Activated CD4-positive, alpha-beta T cell treated with anti-CD3 and anti-CD28 coated beads for 24 hours (primary cell): Measurements from ENCODE around the gene FOXRED1.
A peak's percentile ranks its signal among the peaks of the same experiment; 100 is the strongest.
"Not testable (repeated sequence)": the region's sequence is repeated elsewhere in the genome, so short reads cannot be mapped to it uniquely, and the experiment has no call there.

Experiments used
- DNase-seq, 2 donors: peaks; one replicate each; pipeline ENCODE4 v3.0.0-alpha.2; 2020; ENCODE audit warnings: low read depth in 2 of 2

FOXRED1 gene

DNA sequence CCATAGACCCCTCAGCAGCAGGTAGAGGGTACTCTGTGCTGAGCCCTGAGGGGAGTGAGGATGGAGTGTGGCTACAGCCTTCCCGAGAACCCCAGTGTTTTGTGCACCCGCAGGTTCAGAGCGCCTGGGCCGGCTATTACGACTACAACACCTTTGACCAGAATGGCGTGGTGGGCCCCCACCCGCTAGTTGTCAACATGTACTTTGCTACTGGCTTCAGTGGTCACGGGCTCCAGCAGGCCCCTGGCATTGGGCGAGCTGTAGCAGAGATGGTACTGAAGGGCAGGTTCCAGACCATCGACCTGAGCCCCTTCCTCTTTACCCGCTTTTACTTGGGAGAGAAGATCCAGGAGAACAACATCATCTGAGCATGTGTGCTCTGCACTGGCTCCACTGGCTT lies 8.4 kb downstream of the FOXRED1 start:
- DNase-seq: no peak

DNA sequence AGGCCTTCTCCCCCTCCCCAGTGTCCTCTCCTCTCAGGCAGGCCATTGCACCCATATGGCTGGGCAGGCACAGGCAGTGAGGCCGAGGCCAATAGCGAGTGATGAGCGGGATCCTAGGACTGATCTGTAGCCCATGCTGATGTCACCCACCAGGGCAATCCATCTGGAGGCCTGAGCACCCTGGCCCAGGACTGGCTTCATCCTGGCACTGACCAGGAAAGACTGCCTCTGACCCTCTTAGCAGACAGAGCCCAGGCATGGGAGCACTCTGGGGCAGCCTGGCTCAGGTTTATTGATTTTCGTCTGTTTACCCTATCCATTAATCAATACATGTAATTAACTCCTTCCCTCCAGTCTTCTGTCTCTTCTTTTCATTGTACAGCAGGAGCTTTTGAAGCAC lies 8.8 kb downstream of the FOXRED1 start:
- no peak for DNase-seq

DNA sequence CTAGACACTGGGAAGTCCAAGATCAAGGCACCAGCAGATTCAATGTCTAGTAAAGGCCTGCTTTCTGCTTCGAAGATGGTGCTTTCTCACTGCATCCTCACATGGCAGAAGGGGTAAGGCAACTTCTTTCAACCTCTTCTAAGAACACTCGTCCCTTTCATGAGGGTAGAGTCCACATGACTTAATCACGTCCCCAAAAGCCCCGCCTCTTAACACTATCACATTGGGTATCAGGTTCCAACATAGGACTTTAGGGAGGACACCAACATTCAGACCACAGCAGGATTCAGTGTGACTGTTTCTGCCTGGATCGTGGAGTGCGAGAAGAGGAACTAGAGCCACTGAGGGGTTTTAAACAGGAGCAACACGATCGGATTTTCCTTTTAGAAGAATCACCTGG lies 10.2 kb downstream of the FOXRED1 start:
- no peak for DNase-seq

DNA sequence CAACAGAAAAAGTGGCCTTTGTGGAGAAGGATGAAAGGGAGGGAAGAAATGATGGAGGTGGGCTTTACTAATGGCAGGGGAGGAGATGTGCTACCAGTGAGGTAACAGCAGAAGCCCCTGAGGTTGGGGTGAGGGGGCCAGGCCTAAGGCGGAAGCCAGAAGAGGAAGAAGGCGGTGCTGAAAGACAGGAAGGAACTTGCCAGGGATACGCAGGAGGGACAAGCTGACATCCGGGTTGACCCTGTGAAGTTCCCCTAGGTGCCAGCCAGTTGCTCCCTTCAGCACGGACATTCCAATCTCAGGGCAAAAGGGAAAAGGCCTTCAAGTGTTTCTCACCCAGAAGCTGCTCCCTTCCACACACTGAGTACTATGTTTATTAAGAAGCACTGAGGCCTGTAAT lies 11.6 kb downstream of the FOXRED1 start:
- no peak for DNase-seq

DNA sequence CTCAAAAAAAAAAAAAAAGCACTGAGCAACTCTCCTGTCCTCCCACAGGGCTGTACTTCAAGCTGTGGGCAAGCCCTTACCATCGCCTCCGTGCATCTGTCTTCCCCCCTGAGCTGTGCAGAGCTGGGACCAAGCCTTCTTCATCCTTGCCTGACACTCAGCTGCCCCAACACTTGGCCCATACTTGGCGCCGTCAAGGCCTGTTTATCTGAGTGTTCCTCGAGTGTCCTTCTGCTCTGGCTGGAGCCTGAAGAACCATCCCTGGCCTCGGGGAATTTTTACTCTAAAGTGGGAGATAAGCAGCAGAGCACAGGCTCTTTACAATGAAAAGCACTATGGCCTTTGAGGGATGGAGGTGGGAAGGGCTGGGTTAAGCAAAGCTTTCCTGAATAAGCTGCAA lies 12.3 kb downstream of the FOXRED1 start:
- no peak for DNase-seq

DNA sequence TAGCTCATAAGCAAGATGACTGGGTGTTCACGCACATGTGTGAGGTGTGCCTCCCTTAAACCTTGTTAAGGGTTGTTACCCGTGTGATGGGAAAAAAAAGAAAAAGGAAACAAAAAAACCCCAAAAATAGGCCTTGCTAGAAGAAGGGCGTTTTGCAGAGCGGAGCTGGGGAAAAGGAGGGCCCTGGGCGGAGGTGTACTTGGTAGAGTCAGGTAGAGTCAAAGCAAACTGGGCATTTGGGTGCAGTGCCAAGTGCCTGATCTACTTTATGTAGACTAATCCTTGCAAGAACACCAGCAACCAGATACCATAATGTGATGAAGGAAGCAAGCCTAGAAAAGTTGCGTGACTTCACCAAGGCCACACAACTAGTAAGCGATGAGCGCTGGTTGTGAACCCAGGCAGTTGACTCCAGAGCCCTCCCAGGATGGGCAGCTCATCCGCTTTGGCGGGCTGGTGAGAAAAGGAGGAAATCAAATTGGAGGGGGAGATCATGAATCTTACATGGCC lies 12.8 kb downstream of the FOXRED1 start:
- DNase-seq: no peak

DNA sequence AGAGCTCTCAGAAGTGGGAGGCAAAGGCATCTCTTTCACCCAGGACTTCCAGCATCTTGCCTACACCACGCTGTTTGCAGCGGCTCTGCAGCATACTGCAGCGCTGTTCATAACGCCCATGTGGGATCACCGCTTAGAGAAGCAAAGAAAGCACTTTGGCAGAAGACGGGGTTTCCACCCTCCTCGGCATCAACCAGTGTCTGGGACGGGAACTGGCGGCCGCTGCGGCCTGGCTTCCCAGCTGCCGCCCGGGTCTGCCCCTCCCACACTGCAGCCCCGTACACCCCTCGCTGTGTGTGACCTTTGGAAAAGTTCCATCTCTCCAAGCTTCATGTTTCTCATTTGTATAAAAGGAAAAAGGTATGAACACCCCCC lies 13.4 kb downstream of the FOXRED1 start:
- DNase-seq: peak; percentile 15 to 19

DNA sequence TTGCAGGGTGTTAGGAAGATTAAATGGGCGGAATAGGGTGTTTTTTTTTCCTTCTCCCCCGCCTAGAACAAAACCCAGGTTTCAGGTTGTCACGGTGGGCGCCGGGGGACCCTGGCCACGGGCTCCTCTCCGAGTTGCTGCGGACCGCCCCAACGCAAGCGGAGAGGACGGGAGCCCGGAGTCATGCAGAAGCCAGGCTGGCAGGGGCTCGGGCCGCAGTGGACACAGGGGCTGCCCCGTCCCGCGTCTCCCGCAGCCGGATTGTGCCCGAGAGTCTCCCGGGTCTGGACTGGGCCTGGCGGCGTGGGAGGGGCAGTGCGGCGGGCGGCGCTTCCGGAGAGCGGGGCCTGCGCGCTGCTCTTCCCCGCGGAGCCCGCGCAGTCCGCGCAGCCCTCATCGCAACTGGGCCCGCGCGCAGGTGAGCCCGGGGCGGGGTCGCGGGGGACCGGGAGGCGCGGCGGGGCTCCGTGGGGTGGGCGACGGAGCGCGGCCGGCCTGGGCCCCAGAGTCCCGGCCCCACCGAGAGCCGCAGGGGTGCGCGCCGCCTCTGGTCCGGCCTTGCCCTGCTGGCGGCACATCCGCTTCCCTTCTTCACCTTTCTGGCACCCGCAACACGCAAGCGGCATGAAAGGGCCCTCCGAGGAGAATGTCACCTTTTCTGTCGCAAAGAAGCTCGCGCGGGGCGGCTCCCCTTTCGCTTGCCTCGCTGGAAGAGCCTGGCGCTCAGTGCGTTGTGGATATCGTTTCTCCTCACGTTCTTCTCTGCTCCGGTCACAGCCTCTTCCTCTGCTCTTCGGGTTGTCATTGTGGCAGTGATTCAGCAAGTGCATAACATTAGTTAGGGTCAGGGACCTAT lies 14.0 kb downstream of the FOXRED1 start, which contains the start of gene TIRAP:
TIRAP (plus strand) TSS at position 358 of the 856 bp plus-strand sequence. CDS start 7,802 bp downstream, outside the sequence.
- DNase-seq: peak; percentile 25 to 39

DNA sequence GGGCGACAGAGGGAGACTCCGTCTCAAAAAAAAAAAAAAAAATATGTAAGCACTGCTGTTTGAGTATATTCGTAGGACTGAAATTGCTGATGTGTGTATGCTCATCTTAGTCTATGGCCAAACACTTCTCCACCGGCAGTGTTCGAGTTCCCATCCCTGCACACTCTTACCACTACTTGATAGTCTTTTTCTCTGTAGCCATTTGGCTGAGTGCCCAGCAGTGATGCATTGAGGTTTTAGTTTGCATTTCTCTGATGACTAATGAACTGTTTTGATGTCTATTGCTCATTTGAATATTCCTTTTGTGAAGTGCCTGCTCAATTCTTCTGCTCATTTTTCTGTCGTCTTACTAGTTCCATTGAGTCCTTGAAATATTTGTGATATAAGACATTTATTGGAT lies 15.9 kb downstream of the FOXRED1 start:
- peak; percentile 80 to 87 for DNase-seq

DNA sequence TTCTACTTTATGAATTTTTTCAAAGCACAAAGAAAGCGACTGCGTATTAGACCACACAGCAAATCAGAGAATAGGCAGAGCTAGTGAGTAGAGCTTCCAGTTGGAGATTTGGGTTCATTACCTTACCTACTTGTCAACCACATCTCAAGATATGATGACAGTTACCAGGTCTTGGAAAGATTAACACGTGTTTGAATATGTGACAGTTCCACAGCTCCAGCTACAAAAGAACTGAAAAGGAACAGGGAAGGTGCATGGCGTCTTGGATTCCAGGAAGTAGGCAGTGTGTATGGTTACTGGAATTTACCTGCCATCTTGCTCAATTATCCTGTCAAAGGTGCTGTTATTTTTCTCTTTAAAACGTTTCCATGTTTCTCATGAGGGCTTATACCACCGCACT lies 19.3 kb downstream of the FOXRED1 start:
- no peak for DNase-seq

DNA sequence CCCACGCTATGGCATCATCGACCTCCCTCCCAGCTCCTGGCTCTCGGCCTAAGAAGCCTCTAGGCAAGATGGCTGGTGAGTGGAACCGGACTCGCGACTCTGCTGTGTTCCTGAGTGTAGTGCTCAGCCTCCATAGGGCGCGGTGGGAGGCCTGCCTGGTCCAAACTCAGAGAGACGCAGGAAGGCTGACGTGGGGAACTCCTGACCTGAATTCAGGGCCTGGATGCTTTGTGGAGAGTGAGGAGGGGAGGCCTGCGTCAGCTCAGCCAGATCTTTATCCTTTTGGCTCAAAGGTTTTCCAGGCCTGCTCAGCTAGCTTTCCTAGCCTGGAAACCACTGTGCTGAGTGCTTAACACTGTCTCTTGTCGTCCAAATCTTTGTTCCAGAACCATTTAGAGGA lies 21.9 kb downstream of the FOXRED1 start:
- no peak for DNase-seq

DNA sequence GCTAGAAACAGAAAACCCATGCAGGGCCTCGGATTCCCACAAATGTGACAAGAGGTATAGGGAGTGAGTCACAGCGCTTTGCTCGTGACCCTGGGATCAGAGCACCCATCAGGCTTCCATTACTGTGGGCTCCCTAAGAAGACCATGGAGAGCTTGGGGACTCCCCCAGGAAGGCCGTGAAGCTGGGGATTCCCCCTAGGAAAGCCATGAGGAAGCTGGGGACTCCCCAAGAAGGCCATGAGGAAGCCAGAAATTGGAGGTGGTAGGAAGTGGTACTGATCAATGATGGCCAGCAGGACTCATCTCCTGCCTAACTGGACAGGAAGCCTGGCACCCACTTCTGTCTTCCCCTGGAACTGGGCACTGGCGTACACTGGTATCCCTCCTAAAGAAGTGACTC lies 24.8 kb downstream of the FOXRED1 start:
- no peak for DNase-seq

DNA sequence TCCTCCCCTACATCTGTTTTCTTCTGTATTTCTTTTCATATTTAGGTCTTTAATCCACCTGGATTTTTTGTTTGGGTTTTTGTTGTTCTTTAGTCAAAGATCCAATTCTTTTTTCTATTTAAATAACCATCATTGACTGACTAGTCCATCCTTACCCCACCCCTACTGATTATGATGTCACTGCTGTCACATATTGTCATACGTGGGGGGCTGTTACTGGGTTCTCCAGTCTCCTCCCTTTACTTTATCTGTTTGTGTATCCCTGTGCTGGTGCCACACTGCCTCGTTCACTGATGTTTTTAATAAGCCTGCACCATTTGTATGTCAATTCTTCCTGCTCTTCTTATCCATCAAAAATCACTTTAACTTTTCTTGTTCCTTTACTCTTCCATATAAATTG lies 28.1 kb downstream of the FOXRED1 start:
- DNase-seq: no peak

DNA sequence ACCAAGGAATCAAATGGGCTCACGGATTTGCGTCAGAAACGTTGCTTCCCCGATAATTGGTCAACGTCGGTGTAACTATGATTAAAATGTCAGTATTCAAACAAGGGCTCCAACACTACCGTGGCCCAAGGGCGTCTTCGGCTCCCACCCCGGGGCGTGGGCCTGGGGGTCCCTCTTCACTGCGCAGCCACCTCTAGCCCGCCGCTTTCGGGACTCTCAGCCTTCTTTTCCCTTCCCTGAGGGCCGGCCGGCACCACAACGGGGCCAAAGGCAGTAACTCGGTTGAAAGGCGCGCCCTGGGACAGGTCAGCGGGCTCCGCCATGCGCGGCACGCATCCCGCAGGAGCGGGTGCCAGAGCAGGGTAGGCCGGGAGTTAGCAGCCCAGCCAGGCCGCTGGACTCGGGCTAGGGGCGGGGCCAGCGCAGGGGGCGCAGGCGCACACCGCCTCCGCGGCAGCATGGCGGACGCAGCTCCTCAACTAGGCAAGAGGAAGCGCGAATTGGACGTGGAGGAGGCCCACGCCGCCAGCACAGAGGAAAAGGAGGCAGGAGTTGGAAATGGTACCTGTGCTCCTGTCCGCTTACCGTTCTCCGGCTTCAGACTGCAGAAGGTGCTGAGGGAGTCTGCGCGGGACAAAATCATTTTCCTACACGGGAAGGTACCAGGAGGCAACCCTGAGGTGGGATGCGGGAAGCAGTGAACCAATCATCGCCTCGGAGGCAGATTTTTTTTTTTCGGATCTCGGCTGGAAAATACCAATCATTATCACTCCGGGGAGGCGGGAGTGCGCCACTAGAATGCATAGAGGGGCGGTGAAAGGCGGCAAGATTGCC lies 34.9 kb downstream of the FOXRED1 start, which contains the start of gene DCPS:
DCPS (plus strand) TSS at position 438 of the 834 bp plus-strand sequence; CDS start at position 459, 21 bp downstream.
- DNase-seq: peak; percentile 76 to 78

DNA sequence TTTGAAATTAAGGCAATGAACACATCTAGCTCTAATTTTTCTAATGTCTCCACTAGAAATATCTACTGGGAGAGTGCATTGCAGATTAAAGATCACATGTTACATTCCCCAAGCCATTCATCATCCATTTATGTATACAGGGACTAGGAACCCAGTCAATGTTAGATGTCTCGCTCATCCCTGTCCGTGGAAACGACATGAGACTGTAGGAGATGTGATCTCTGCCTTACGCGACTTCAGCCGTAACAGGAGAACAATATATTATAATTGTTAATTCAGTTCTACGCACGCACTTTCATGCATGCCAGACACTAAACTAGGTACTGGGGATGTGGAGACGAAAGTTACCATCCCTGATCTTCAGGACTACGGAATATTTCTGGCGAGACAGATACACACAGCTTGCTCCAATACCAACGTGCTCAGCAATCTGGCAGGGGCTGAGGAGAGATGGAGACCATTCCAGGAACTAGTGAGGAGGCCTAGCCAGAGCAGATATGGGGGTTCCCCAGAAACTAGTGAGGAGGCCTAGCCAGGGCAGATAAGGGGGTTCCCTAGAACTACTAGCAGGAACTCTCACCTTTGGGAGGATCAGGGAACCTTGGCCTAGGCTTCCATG lies 35.6 kb downstream of the FOXRED1 start:
- no peak for DNase-seq

DNA sequence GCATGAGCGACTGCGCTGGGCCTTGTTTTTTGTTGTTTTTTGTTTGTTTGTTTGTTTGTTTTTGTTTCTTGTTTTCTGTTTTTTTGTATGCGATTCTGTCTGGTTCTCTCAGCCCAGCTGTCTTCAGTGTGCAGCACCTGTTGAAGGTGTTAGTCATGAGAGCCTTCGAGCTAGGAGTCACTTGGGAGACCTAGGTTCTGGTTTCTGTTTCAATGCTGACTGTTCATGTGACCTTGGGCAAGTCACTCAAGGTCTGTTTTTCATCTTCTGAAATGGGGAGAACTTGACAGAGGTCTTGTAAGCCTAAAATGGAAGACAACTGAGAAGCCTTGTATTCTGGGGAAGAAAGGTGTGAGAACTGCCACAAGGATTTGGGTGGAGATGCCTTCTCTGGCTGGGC lies 36.7 kb downstream of the FOXRED1 start:
- peak in 1 of 2 donors; percentile 23 for DNase-seq

DNA sequence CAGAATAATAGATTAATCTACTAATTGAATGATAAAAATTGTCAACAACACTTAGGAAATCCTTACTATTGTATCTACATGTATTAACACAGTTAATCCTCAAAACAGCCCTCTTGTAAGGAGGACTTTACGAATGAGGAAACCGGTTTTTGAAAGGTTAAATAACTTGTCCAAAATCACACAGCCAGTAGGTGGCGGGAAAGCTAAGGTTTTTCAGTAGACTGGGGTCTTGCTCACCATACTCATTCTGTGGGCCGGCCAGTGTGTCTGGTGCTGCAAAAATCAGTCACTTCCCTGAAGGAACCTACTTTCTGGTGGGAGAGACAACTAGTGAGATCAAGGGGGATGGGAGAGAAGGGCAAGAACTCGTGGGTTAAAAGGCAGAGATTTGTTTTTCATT lies 38.8 kb downstream of the FOXRED1 start:
- DNase-seq: no peak

DNA sequence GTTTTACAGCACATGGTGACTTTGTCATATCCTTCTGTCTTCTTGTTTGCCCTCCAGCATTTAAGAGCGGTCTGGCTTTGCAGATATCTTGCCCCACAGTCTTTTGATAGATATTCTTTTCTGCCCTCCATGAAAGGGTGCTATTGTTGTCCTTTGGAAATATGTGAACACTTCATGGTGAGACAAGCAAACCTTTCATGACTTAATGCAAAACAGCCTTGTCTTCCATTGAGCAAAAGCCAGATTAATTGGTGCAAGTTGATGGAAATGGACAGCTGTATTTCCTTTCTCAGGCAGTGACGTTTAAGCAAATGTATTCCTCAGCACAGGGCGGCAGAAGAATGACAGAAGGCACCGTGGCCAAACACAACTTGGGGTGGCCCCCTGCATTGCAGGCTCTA lies 39.3 kb downstream of the FOXRED1 start:
- DNase-seq: no peak

DNA sequence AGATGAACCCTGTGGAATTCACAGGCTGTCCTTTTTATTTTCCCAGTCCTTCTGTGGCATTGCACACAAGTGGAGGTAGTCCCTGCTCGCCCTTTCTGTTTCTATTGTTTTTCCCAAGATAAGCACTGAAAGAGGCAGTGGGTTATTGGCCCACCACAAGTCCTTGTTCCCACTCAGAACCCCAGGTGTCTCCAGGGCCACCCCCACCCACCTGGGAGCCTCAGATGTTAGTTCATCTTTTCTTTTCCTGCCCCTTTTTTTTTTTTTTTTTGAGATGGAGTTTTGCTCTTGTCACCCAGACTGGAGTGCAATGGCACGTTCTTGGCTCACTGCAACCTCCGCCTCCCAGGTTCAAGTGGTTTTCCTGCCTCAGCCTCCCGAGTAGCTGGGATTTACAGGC lies 39.8 kb downstream of the FOXRED1 start:
- DNase-seq: not testable (repeated sequence)

DNA sequence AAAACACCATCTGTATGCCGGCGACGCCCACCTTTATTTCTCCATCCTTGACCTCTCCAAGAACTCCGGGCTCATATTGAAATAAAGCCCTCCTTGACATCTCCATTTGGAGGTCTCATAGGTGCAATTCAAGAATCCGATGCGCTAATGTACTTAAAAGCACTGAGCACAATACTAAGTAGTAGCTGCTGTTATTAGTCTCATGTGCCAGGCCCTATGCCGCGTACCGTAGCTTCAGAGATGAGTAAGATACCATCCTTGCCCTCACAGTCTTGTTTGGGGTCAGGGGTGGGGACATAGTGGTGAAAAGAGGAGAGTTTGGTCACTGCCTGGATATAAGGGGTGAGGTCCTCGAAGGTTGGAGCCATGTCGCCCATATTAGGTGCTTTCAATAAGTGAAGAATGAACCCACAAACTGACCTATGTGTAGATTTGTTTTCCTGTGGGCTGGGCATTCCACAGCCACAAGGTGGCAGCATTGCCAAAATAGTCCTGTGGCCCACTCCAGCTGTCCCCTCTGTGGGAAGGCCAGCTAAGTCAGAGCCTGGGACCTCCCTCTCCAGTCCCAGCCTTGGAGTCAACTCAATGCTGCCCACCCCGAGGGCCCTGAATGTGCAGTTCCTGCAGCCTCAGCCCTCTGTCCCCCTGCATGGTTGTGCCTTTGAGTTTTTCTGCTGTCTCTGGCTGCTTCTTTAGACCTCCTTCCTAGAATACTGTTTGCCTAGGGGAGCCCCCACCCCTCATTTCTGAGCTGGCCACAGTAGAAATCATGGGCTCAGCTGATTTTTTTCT lies 41.4 kb downstream of the FOXRED1 start:
- DNase-seq: peak; percentile 27 to 47

DNA sequence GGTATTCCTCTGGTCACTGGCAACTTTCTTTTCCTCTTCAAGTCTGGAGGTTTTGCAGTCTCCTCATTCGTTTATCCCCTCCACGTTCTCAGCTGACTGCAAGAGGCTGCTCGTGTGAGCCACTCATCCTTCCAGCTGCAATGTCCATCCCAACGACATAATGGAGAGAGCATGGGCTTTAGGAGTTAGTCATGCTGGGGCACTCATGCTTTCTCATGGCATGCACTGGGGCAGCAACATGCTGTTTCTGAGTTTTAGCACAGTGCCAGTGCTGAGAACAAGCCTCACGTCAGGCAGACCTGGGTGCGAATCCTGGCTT lies 42.0 kb downstream of the FOXRED1 start:
- DNase-seq: no peak
